HG02759 (cell line): ENCODE measurements around the gene MCM9.

Experiments used
- ATAC-seq: cut with Tn5 transposase; IDR thresholded peaks from one replicate; pipeline ENCODE4 v1.9.1; 2021; ENCODE audit warnings: mild to moderate bottlenecking, moderate library complexity; ENCODE audit not compliant: unreplicated experiment

The MCM9 gene

DNA sequence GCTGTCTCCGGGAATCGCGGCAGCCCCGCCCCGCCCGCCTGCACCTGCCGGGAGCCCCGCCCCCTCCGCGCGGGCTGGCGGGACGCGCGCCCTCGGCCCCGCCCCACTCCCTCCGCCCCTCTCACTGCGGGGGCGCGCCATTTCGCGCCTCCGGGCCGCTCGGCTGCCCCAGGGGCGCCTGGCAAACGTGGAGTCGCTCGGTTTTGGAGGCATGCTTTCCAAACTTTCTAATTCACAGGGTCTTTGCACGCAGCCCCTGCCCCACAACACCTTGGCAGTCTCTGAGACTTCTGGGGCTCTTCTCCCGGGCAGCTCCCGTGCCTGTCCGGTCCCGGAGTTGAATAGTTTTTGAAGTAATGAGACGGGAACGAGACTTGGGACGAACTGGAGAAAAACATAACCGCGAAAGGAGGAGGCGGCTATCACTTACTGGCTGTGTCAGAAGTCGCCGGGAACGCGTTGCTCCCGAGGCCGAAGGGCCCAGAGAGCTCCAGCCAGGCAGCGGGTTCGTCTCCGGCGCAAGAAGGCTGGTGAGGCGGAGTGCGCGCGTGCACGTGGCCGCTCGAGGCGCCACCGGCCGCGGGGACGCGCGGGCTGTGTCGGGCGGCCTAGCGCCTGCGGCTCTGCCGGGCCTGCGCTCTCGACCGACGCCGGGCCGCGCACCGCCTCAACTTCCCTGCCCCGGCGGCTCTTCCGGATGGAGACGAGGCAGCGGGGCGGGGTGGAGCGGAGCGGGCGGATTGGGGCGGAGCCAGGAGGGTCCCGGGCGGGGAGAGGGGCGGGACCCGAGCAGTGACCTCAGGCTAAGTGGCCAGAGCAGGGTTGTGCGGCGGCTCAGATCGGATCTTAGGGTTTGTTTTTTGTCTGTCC, at the start of gene MCM9:
TSS of gene MCM9 (minus strand) at position 699 of the 870 bp plus-strand sequence. CDS start 3,436 bp downstream, outside the sequence.
- ATAC-seq, result peak; percentile 94

DNA sequence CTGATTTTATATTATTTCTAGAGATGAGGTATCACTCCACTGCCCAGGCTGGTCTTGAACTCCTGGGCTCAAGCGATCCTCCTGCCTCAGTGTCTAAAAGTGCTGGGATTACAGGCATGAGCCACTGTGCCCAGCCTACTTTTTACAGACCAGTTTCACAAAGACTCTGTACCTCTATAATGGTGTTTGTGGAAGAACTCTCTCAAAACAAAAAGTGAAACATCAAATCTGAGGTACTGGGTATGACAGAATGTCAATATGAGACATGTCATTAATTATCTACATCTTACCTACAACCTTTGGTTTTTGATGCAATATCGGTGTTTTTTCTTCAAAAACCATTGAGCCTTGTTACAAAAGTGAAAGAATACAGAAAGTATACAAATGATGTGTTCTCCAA, 49.4 kb upstream of the MCM9 start:
- ATAC-seq, result no peak

DNA sequence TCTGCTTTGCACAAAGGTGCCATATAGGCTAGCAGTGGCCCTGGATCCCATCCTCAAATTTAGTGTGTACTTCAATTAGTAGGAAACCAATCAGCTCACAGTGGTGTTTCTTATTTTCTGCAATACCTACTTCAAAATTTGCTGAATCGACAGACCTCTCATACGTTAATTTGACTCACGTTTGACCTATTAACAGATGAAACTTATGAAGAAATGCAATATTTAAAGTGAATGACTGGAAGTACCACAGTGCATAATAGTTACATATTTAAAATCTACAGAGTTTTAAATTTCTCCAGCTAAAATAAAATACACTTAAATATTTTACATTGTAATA, 47.6 kb upstream of the MCM9 start:
- no peak for ATAC-seq

DNA sequence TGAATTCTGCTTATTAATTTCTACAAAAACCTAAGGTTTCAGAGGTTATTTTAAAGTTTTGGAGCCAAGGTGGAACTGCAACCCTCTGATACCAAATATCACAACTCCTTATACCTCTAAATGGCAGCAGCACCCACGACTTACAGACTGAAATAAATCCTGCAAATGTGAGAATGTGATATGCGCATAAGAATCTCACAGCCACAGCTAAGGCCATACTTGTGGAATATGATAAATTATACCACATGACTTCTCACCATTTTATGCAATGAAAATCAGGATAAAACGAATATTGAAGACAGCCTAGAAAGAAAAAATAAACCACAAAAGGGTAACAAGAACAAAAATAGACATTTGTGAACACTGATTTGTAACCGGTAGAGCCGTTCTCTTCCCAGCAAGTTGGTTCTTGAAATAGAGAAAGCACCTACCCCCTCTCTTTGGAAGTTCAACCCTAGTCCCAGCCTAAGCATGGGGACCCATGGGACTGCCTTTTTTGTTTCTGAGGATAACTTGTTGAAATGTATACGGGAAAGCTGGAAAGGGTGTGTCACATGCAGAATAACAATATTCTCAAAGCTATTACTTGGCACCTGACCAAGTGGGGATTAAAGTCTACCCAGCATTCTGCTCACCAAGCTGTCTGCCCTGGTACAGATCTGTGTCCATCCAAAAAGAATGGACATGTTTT, 47.1 kb upstream of the MCM9 start:
- ATAC-seq, result no peak

DNA sequence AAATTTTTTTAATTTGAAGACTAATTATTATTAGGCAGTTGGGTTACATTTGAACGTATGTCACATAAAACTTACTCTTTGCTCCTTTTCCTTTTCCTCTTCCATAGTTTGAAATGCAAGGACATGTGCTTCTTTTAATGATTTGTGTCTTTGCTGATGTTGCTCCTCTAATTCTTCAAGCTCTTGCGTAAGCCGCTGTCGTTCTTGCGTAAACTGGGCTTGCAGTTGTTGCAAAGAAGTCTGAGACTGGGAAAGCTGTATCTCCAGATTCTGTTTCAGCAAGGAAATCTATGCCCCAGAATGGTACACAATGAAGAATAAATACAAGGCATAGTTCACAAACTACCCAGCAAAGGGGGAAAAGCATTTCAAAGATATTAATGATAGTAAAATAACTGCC, 45.1 kb upstream of the MCM9 start:
- ATAC-seq, result no peak

DNA sequence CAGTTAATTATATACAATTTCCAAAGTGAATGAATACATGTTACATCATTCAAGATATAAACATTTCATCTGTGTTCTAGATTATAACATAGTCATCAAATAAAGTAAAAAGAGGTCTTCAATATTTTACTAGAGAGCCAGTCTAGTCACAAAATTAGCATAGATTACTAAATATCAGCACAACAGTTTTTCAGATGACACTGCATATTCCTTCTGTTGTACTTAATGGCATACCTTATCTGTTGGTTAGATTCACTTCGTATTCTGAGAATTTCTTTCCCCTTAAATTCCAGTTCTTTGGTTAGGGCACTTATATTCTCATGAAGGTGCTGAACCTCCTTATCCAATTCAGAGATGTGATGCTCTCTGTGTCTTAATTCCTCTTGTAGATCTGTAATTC, 39.8 kb upstream of the MCM9 start:
- ATAC-seq, result no peak

DNA sequence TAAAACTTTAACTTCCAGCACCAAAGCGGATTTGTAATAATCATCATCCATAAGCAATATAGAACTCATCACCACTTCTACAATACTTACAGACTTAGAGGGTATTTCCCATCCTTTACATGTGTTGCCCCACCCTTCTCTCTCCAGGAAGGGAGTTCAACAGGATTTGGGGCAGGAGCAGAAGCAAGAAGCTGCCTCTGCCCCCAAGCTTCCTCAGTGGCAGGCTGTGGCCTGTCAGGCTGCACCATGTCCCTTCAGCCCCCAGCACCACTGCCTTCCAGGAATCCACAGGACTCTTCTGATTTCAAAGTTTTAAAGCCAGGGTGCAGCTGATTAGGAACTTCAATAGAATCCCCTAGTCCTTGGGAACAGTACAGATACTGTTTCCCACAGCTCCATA, 36.7 kb upstream of the MCM9 start:
- ATAC-seq, result no peak

DNA sequence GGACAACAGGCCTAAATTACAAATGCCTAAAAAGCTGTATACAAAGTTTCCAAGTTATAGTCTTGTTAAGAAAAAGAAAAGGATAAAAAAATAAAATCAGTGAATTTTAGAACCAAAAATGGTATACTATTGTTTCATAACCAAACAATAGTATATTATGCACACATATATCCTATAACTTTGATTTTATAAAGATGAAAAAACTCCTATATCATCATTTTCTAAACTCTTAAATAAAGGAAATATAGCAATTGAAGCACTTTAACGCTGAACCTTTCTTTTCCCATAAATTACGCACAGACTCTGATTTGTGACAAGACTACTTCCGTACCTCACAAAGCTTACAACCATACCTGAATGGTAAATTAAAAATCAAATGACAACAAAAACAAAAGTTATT, 35.9 kb upstream of the MCM9 start:
- ATAC-seq, result no peak

DNA sequence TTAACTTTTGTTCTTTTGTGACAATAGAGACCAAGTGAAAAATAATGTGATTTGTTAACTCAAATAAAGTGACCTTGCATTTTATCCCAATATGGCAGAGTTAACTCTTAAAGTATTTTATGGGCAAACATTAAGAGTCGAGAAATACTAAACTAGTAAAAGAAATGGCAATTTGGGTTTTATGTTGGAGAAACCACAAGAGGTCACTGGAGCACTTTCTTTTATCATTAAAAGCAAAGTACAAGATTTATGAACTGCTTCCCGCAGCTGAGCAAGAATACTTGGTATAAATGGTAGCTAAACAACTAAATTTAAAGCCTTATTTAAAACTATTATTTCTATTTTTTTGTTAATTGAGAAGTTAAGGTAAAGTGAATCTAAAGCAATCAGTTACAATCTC, 33.5 kb upstream of the MCM9 start:
- ATAC-seq, result no peak

DNA sequence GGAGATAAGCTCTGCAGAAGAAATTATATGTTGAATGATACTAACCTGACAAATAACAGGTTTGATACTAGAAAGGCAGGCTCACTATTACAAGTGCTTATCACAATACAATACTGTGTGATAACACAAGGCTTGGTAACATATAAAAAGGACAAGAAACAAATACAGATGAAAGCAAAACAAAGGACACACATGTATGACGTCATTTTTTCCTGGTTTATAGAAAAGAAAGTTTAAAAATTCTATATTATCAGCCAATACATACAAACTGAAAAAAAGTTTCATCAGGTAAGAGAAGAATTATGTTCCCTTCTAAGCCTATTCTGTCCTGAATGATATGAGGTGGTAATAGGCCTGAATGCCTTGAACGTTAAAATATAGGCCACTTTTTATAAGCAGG, 32.3 kb upstream of the MCM9 start:
- ATAC-seq, result no peak

DNA sequence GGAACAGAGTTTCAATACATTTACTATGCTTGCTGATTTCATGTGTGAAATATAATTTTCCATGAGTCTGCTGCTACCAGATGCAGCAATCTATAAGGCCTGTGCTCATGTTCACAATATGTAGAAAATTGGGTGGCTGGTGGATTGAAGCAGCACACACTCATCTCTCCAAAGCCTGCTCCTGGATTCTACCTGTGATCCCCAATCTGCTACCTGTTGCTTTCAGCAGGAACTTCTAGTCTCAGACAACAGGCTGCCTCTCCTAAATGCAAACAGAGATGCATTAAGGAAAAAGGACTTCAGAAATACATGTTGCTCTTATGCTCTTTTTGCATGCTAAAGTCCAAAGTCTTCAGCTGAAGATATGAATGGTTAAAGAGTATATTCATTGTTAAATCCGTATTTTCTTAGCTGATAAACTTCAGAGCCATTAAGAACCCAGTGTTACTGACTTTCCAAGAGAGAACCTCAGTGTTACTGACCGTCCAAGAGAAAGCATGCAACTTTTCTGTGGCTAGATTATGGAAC, 30.9 kb upstream of the MCM9 start:
- no peak for ATAC-seq

DNA sequence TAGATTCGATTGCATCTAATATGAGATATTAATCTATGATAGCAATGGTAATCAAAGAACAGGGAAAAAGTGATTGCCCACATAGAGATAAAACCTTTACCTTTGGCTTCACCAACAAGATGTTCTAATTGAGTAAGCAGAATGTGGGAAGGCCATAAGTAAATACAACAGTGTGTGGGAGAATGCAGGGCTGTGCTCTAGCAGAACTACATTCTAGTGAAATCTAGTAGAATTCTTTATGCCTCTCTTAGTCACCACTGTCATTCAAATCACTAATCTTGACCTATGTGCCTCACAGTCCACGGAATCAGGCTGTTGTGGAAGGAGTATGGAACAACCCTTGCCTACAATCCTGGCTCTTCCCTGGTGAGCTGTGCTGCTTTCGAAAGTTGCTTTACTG, 30.4 kb upstream of the MCM9 start:
- no peak for ATAC-seq

DNA sequence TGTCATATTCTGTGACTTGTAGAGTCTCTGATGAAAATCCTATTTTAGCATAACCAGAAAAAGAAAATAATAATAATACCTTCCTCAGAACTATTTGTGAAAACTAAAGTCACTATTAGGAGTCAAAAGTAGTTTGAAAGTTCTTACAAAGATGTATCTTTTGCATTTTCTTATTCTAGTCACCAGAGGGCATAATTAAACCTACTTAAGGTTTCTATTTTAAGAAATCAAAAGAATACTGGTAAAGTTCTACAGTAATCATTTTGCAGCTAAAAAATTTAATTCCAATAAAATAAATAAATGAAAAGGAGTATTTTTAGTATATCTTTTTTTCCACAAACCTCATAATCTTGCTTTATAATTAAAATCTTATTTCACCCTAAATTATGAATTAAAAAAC, 28.0 kb upstream of the MCM9 start:
- ATAC-seq, result no peak

DNA sequence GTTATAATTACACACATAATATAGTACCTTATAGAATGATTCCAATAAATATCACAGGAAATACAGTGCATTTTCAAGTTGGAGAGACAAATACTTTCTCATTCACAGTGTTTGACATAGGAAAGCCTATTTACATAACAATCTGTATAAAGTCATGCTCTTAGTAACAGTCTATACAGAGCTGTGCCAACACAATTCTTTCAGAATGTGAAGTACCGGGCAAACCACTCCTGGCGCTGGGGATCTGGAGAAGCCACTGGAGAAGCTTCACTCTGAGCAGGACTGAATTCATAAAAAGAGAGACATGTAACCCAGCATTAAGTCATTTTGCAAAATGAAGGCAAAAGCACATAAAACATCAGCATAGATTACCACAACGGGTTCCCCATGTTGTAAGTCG, 24.9 kb upstream of the MCM9 start:
- no peak for ATAC-seq

DNA sequence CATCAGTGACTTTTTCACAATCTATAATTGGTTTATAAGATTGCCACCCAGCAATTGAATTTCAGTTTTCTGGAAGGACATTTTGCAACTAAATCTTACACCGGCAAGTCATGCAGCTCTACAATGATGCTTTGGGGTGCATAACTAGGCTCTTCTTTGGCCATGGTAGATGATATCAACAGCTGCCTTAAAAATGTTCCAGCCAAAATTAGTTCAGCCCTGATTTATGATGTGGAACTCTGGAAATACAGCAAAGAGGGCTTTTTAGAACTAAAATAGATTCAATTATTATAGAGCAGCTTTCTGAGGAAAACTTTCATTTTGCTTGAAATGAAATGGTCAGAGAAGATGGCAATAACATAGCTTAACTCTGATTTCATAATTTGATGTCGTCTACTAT, 18.4 kb upstream of the MCM9 start:
- ATAC-seq, result no peak

DNA sequence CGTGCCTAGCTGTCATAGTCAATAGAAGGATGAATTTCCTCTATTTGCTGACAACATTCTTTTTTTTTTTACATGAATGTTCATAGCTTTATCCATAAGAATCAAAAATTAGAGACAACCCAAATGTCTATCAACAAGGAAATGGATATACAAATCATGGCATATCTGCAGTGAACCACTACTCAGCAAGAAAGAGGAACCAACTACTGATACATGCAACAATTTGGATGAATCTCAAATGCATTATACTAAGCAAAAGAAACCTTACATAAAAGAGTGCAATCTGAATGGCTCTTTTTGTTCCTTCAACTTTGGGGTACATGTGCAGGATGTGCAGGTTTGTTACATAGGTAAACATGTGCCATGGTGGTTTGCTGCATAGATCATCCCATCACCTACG, 17.7 kb upstream of the MCM9 start:
- ATAC-seq, result no peak

DNA sequence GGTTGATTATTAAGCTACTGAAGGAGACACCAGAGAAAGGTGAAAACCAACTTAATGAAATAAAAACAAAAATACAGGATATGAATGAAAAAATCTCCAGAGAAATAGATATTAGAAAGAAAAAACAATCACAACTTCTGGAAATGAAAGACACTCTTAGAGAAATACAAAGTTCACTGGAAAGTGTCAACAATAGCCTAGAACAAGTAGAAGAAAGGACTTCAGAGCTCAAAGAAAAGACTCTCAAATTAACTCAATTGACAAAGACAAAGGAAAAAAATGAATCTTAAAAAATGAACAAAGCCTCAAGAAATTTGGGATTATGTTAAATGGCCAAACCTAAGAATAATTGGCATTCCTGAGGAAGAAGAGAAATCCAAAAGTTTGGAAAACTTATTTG, 10.3 kb upstream of the MCM9 start:
- no peak for ATAC-seq

DNA sequence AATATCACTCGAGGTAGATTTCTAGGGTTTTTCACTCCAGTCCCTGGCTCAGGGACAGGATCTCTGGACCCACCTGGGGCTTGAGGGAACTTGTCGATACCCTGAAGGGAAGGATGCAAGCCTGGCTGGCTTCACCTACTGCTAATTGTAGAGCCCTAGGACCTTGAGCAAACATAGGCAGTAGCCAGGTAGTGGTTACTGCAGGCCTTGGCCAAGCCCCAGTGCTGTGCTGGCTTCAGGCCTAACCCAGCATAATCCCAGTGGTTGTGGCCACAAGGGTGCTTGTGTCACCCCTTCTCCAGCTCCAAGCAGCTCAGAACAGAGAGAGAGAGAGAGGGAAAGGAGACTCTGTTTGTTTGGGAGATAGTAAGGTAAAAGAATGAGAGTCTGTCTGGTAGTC, 5.8 kb upstream of the MCM9 start:
- ATAC-seq, result no peak

DNA sequence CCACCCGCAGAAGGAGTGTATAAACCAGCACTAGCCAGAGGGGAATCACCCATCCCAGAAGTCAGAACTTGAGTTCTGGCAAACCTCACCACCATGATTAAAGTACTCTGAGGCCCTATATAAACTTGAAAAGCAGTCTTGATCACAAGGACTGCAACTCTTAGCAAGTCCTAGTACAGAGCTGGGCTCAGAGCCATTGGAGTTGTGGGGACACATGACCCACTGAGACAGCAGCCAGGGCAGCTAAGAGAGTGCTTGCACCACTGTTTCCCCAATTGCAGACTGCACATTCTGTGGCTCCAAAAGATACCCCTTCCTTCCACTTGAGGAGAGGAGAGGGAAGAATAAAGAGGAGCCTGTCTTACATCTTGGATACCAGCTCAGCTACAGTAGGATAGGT, 4.7 kb upstream of the MCM9 start:
- ATAC-seq, result no peak

DNA sequence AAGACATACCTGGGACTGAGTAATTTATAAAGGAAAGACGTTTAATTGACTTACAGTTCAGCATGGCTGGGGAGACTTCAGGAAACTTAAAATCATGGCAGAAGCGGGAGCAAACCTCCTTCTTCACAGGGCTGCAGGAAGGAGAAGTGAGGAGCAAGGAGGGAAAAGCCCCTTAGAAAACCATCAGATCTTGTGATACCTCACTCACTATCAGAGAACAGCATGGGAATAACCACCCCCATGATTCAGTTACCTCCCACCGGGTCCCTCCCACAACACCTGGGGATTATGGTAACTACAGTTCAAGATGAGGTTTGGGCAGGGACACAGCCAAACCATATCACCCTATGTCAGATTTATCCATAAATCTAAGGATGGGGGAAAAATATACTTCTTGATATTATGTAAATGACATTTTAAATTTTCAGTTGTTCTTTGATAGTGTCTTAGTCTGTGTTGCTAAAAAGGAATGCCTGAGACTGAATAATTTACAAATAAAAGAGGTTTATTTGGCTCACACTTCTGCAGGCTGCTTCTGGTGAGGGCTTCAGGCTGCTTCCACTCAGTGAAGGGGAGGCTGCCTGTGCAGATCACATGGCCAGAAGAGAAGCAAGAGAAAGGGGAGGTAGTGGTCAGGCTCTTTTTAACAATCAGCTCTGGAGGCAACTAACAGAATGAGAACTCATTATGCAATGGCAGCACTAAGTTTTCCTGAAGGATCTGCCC, 1.2 kb upstream of the MCM9 start:
- no peak for ATAC-seq

DNA sequence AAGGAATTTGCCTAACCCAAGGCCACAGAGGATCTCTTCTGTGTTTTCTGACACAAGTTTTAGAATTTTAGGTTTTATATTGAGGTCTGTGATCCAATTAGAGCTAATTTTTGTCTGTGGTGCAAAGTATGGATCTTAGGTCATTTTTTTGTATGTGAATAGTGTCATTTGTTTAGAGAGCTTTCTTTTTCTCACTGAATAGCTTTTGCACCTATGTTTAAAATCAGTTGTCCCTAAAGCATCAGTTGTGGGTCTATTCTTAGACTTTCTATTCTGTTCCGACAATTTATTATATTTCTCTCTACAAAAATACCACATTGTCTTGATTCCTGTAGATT, 341 bp upstream of the MCM9 start:
- ATAC-seq, result peak; percentile 3
